Body of pancreas (tissue), 4 donors: ENCODE results near the gene PKNOX2.

ENCODE experiments used
- CTCF ChIP-seq, 7 experiments: fragments of 450-650 bp in 4 of 7; fragments of 200-600 bp in 3 of 7; sonication (generic) in 3 of 7; IDR thresholded peaks; one replicate each; pipeline ENCODE4 v1.5.1; 2016 to 2019; ENCODE audit warnings: antibody characterized with exemption in 7 of 7
- POLR2A ChIP-seq, 3 donors: fragments of 450-650 bp; IDR thresholded peaks; one replicate each; pipeline ENCODE4 v1.6.1; 2016; ENCODE audit warnings: antibody characterized with exemption in 3 of 3, mild to moderate bottlenecking in 2 of 3

- TF ChIP-seq CTCF (IDR thresholded peaks at IDR 0.05) (no peak), POLR2A (IDR thresholded peaks at IDR 0.05) (no peak)
Observed at GRCh38 chr11:125146232-125146631, 18.3 kb upstream of the PKNOX2 start.
